Tibial nerve (tissue), 4 donors: ENCODE results near the gene COL27A1. TPM values are rescaled to one million over a fixed set of nuclear protein-coding genes. Genes with fewer than 3 reads are reported as not detected.
"Not testable (repeated sequence)": the region's sequence is repeated elsewhere in the genome, so short reads cannot be mapped to it uniquely, and the experiment has no call there.

Experiments used
- DNase-seq, 2 donors: peaks; one replicate each; pipeline ENCODE4 v3.0.0-alpha.2; 2019; ENCODE audit warnings: low spot score in 2 of 2
- H3K27ac ChIP-seq, 4 donors: fragments of 200-600 bp; sonication (generic) in 3 of 4; one replicate each; pipeline ENCODE4 v1.5.1; 2017 to 2019; ENCODE audit warnings: mild to moderate bottlenecking in 1 of 4
- H3K27me3 ChIP-seq, 2 donors: fragments of 200-600 bp; sonication (generic) in 1 of 2; one replicate each; pipeline versions ENCODE4 v1.5.1 to v1.6.0; 2017 to 2019
- H3K36me3 ChIP-seq, 3 donors: fragments of 200-600 bp; sonication (generic); one replicate each; pipeline ENCODE4 v1.5.1; 2018 to 2019
- H3K4me1 ChIP-seq, 4 donors: fragments of 200-600 bp; sonication (generic) in 3 of 4; one replicate each; pipeline ENCODE4 v1.5.1; 2017 to 2019
- H3K4me3 ChIP-seq, 4 donors: fragments of 200-600 bp; sonication (generic) in 3 of 4; one replicate each; pipeline ENCODE4 v1.5.1; 2017 to 2019; ENCODE audit warnings: mild to moderate bottlenecking in 1 of 4, moderate library complexity in 1 of 4
- H3K9me3 ChIP-seq, 4 donors: fragments of 200-600 bp; sonication (generic) in 3 of 4; one replicate each; pipeline ENCODE4 v1.5.1; 2017 to 2019
- CTCF ChIP-seq, 5 experiments: fragments of 200-600 bp in 3 of 5; fragments of 450-650 bp in 2 of 5; sonication (generic) in 3 of 5; IDR thresholded peaks; one replicate each; pipeline ENCODE4 v1.5.1; 2016 to 2019; ENCODE audit warnings: antibody characterized with exemption in 5 of 5, mild to moderate bottlenecking in 3 of 5, moderate library complexity in 2 of 5
- EP300 ChIP-seq, 2 donors: sonication (generic); formaldehyde crosslinking; IDR thresholded peaks; one replicate each; pipeline ENCODE4 v1.6.1; 2017; ENCODE audit warnings: antibody characterized with exemption in 2 of 2, mild to moderate bottlenecking in 1 of 2
- POLR2A ChIP-seq, 2 donors: fragments of 450-650 bp; IDR thresholded peaks; one replicate each; pipeline ENCODE4 v1.6.1; 2017; ENCODE audit warnings: antibody characterized with exemption in 2 of 2, mild to moderate bottlenecking in 2 of 2, moderate library complexity in 2 of 2
- WGBS, 2 donors: methylation state at CpG; one replicate each; pipeline ENCODE4 v1.1.5; 2018; 5-methylcytosine and 5-hydroxymethylcytosine counted together
- total RNA-seq, 4 donors: library from RNA; depleted of rRNA; stranded (reverse); fragments of >200 nt; gene quantifications; one replicate each; pipeline ENCODE4 v1.1.0, GENCODE V29; 2016

COL27A1 gene
- total RNA-seq, 4 donors from 2014 or later, result 14.9 to 55.8 (median 27.7) TPM

GRCh38 chr9:114124138-114124537, 31.2 kb upstream of the COL27A1 start:
- H3K4me1 ChIP-seq, result no peaks in the 10 kb centered on the region
- no peak for DNase-seq
- 37 to 38% methylated on average over 1 of the region's 1 CpG for WGBS, 2 donors
- H3K4me3 ChIP-seq, result no peak overlapping the region
- no peak overlapping the region for H3K27ac ChIP-seq
- peaks cover 0 to 15% (median 0%) of the 10 kb centered on the region in 4 donors for H3K9me3 ChIP-seq
- H3K27me3 ChIP-seq, result no peaks in the 10 kb centered on the region
- no peaks in the 10 kb centered on the region for H3K36me3 ChIP-seq
- no peak for TF ChIP-seq EP300 (IDR thresholded peaks at IDR 0.05)
- TF ChIP-seq POLR2A (IDR thresholded peaks at IDR 0.05), result no peak
- no peak for TF ChIP-seq CTCF (IDR thresholded peaks at IDR 0.05)

- no peak for DNase-seq
- H3K27ac ChIP-seq, result no peak overlapping the region
- H3K4me1 ChIP-seq, result no peaks in the 10 kb centered on the region
- 85 to 91% methylated on average over 13 of the region's 13 CpGs for WGBS, 2 donors
- H3K36me3 ChIP-seq, result no peaks in the 10 kb centered on the region
- H3K9me3 ChIP-seq, result peaks cover 0 to 15% (median 0%) of the 10 kb centered on the region in 4 donors
- H3K27me3 ChIP-seq, result no peaks in the 10 kb centered on the region
- no peak overlapping the region for H3K4me3 ChIP-seq
- TF ChIP-seq CTCF (IDR thresholded peaks at IDR 0.05) (no peak), EP300 (IDR thresholded peaks at IDR 0.05) (no peak), POLR2A (IDR thresholded peaks at IDR 0.05) (no peak)
These were observed 30.5 kb upstream of the COL27A1 start for GRCh38 chr9:114124666-114125475.

GRCh38 chr9:114125476-114126013, 29.8 kb upstream of the COL27A1 start:
- peaks cover 0 to 15% (median 0%) of the 10 kb centered on the region in 4 donors for H3K9me3 ChIP-seq
- no peaks in the 10 kb centered on the region for H3K36me3 ChIP-seq
- no peaks in the 10 kb centered on the region for H3K27me3 ChIP-seq
- DNase-seq, result no peak
- TF ChIP-seq CTCF (IDR thresholded peaks at IDR 0.05) (no peak), POLR2A (IDR thresholded peaks at IDR 0.05) (no peak), EP300 (IDR thresholded peaks at IDR 0.05) (no peak)
- H3K4me3 ChIP-seq, result no peak overlapping the region
- no peak overlapping the region for H3K27ac ChIP-seq
- WGBS, 2 donors, result 86 to 90% methylated on average over 10 of the region's 10 CpGs
- H3K4me1 ChIP-seq, result no peaks in the 10 kb centered on the region

- Histone ChIP-seq H3K27ac (no peak overlapping the region), H3K36me3 (no peaks in the 10 kb centered on the region), H3K4me3 (no peak overlapping the region), H3K4me1 (no peaks in the 10 kb centered on the region), H3K9me3 (peaks cover 0 to 15% (median 0%) of the 10 kb centered on the region in 4 donors), H3K27me3 (no peaks in the 10 kb centered on the region)
- no peak for TF ChIP-seq EP300 (IDR thresholded peaks at IDR 0.05)
- TF ChIP-seq POLR2A (IDR thresholded peaks at IDR 0.05), result no peak
- TF ChIP-seq CTCF (IDR thresholded peaks at IDR 0.05), result no peak
- WGBS, 2 donors, result 74 to 78% methylated on average over 13 of the region's 13 CpGs
- no peak for DNase-seq
These were observed 28.9 kb upstream of the COL27A1 start for GRCh38 chr9:114126247-114127060.

GRCh38 chr9:114128759-114129158, 26.6 kb upstream of the COL27A1 start:
- H3K36me3 ChIP-seq, DNase-seq, H3K4me3 ChIP-seq, H3K27me3 ChIP-seq, H3K4me1 ChIP-seq, H3K27ac ChIP-seq: not testable (repeated sequence)
- H3K9me3 ChIP-seq, result peaks cover 0 to 15% (median 0%) of the 10 kb centered on the region in 4 donors
- 89 to 96% methylated on average over 3 of the region's 3 CpGs for WGBS, 2 donors
